CD4-positive, alpha-beta T cell treated with Interferon gamma for 1 hour (primary cell): ENCODE results near the gene DUSP16.
"Not testable (repeated sequence)": the region's sequence is repeated elsewhere in the genome, so short reads cannot be mapped to it uniquely, and the experiment has no call there.

Source experiments
- DNase-seq: peaks from one replicate; pipeline ENCODE4 v3.0.0-alpha.2; 2020

DUSP16 gene, protein sequence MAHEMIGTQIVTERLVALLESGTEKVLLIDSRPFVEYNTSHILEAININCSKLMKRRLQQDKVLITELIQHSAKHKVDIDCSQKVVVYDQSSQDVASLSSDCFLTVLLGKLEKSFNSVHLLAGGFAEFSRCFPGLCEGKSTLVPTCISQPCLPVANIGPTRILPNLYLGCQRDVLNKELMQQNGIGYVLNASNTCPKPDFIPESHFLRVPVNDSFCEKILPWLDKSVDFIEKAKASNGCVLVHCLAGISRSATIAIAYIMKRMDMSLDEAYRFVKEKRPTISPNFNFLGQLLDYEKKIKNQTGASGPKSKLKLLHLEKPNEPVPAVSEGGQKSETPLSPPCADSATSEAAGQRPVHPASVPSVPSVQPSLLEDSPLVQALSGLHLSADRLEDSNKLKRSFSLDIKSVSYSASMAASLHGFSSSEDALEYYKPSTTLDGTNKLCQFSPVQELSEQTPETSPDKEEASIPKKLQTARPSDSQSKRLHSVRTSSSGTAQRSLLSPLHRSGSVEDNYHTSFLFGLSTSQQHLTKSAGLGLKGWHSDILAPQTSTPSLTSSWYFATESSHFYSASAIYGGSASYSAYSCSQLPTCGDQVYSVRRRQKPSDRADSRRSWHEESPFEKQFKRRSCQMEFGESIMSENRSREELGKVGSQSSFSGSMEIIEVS

DNA sequence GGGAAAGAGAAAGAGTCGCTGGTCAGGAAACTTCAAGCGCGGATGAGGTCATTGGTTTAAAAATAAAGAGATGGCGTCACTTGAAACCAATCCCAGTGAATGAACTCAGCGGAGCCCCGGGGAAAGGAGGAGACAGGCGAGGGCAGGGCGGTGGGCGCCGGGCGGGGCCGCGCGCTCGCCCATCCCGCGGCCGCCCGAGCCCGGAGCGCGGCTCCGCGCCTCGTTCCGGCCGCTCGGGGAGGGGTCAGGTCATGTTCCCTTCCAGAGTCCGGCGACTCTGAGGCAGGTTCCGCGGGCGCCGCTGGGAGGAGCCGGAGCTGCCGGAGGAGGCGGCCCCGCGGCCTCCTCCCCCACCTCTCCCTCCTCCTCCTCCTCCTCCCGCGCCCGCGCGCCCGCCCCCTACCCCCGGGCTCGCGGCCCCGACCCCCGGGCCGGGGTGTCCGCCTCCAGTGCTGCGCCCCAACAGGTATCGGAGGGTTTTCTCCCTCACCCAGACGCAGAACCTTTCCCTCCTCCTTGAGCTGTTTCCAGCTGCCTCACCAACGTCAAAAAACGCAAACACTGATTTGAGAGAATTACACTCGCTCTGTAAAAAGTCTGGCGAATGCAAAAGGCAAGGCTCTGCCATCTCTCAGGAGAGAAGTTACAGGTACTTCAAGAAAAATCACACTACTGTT lies at the start of gene DUSP16:
Gene DUSP16, minus strand, starts transcription at position 279 of the 677 bp plus-strand sequence. CDS start 41,765 bp downstream, outside the sequence.
- DNase-seq = peak; percentile 88

DNA sequence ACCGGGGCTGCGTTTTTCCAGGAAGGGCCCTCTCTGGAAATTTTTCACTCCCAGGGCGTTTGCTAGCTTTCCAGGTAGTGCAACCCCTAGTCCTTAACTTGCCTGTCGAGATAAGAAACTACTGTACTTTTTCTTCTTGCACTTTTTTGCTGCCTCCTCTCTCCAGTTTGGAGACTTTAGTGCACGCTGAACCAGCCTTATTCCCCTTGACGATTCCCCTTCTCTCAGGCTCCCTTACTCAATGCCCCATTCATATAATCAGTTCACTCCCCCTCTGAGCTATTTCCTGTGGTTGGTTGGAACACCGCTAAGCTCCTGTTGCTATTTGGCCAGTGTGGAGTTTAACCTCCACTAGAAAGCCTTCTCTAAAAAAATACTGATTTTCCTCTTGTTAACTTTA lies 49.7 kb upstream of the DUSP16 start:
- peak; percentile 13 for DNase-seq

- peak; percentile 87 for DNase-seq
These were observed 49.0 kb upstream of the DUSP16 start, which contains the start of gene CREBL2 for GRCh38 chr12:12611512-12612306. CREBL2 (plus strand) TSS chr12:12611876; CDS start chr12:12612173, 297 bp downstream.

DNA sequence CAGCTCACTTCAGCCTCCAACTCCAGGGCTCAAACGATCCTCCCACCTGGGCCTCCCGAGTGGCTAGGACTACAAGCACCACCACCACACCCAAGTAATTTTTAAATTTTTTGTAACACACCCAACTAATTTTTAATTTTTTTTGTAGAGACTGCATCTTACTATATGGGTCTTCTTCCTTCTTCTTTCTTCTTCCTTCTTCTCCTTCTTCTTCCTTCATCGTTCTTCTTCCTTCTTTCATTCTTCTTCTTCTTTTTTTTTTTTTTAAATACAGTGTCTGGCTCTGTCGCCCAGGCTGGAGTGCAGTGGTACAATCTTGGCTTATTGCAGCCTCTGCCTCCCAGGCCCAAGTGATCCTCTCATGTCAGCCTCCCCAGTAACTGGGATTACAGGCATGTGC lies 48.0 kb upstream of the DUSP16 start:
- DNase-seq = no peak

GRCh38 chr12:12609692-12610091 lies 47.0 kb upstream of the DUSP16 start:
- no peak for DNase-seq

GRCh38 chr12:12608557-12608957 lies 45.9 kb upstream of the DUSP16 start:
- no peak for DNase-seq

DNA sequence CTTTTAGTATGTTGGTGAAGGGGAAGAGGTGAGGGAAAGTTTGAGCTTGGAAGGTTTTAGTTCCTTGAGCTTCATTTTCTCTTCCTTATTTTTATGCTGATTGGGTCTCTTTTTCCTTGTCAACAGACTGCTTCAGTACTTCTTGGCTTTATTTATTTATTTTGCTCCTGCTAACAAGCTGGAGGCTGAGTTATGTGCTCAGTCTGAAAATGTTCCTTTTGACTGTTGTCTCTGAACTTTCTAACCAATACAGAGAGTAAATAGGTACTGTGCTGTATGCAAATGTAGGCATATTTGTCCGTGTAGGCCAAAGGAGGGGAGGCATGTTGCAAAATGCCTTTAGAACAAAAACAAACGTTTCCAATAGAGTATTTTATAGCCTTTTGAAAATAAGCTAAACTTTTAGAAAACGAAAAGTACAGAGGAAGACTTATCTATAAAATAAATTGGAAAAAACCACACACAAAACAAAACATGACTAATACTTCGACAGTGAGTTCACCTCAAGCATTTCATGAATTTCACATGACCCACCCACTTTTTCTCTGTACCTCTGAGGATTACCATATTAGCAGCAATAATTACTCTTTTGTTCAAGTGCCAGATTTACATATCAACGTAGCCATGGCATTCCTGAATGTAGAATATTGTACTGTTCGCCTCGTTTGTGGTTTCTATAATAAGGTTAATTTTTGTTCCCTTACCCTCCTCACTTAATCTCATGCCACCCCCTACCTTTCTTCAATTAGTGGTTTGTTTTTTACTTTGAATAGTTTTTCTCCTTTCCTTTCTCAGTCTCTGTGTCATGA lies 44.3 kb upstream of the DUSP16 start:
- no peak for DNase-seq

GRCh38 chr12:12604740-12605139 lies 42.1 kb upstream of the DUSP16 start:
- no peak for DNase-seq

GRCh38 chr12:12600659-12601058 lies 38.0 kb upstream of the DUSP16 start:
- DNase-seq = peak; percentile 17

DNA sequence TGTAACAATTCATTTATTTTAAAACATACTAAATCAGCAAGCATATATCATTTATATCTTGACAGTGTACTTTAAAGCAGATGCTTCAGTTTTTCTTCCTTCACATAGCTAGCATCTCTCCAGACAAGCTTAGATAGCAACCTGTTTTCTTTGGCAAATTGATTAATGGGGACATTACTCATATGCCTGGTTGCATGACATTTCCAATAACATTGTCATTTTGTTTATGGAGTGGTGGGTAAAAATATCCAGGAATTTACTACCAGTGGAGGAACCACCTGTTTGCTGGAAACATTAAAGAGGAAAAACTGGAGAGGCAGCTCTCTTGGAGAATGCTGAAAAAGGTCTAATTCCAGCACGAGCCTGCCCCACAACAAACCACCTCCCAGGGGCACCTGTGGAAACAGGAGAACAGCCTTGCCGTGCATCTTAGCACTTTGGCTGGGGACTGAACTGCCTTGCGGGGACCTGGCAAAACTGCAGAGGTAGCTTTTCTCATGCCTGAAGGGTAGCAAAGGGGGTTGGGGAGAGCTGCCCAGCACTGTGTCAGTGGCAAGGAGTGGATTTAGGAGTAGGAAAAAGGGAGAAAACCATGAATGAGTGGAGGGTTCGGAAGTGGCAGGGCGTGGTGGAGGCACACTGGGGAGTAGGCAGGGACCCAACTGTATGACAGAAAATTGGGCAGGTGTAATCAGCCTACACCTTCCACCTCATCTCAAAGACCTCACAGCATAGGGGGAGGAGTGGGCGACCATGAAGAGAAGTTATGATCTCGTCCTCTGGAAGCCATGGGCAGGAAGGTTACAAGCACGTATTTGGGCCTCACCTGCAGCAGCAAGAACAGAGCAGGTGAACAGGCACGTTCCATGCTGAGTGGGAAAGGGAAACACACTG lies 37.3 kb upstream of the DUSP16 start:
- DNase-seq = no peak

GRCh38 chr12:12598864-12599263 lies 36.2 kb upstream of the DUSP16 start:
- no peak for DNase-seq

DNA sequence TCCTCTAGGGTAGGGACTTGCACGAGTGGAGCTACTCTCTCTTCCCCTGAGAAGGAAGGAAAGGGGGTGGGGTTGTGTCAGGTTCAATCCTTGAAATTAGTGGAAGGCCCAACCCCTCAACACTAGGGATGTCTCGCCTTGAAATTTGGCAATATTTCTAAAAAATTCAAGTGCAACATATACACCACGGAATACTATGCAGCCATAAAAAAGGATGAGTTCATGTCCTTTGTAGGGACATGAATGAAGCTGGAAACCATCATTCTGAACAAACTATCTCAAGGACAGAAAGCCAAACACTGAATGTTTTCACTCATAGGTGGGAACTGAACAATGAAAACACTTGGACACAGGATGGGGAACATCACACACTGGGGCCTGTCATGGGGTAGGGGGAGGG lies 33.9 kb upstream of the DUSP16 start:
- not testable (repeated sequence) for DNase-seq

DNA sequence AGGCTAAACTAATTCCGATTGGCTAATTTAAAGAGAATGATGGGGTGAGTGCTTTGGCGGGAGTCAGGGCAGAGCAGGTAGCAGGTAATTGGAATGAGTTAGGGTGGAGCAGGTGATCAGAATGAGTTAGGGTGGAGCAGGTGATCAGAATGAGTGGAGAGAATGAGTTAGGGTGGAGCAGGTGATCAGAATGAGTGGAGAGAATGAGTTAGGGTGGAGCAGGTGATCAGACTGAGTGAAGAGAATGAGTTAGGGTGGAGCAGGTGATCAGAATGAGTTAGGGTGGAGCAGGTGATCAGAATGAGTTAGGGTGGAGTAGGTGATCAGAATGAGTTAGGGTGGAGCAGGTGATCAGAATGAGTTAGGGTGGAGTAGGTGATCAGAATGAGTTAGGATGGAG lies 33.3 kb upstream of the DUSP16 start:
- DNase-seq = not testable (repeated sequence)

GRCh38 chr12:12592930-12593329 lies 30.3 kb upstream of the DUSP16 start:
- no peak for DNase-seq

DNA sequence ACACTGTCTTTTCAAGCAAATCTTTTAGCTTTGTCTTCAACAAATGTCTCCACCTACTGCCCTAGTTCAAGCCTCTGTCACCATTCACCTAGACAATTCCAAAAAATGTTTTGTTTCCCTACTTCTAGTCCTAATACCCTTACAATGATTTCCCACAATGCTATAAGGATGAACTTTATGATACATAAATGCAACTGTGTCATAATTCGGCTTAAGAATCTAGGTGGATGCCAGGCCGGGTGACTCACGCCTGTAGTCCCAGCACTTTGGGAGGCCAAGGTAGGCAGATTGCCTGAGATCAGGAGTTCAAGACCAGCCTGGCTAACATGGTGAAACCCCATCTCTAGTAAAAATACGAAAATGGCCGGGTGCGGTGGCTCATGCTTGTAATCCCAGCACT lies 28.3 kb upstream of the DUSP16 start:
- DNase-seq = no peak

DNA sequence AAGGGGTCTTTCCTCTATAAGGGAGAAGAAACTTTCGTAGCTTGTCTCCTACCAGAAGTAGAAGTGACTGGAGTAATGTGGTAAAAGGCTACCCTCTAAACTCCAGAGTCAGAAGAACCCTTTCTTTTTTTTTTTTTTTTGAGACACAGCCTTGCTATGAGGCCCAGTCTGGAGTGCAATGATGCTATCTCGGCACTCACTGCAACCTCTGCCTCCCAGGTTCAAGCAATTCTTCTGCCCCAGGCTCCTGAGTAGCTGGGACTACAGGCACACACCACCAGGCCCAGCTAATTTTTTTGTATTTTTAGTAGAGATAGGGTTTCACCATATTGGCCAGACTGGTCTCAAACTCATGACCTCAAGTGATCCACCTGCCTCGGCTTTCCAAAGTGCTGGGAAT lies 25.8 kb upstream of the DUSP16 start:
- DNase-seq = not testable (repeated sequence)

- no peak for DNase-seq
These were observed 25.2 kb upstream of the DUSP16 start for GRCh38 chr12:12587878-12588277.

GRCh38 chr12:12586879-12587675 lies 24.4 kb upstream of the DUSP16 start:
- no peak for DNase-seq

GRCh38 chr12:12585115-12585863 lies 22.6 kb upstream of the DUSP16 start:
- DNase-seq = no peak
